Uterus (tissue), 2 donors: Measurements from ENCODE around the gene PSMA7.

ENCODE experiments used
- CTCF ChIP-seq, 4 experiments: fragments of 200-600 bp in 2 of 4; fragments of 450-650 bp in 2 of 4; sonication (generic) in 2 of 4; IDR thresholded peaks; one replicate each; pipeline ENCODE4 v1.5.1; 2016 to 2019; ENCODE audit warnings: antibody characterized with exemption in 4 of 4, mild to moderate bottlenecking in 2 of 4, moderate library complexity in 1 of 4
- POLR2A ChIP-seq, 2 donors: fragments of 450-650 bp; IDR thresholded peaks; one replicate each; pipeline ENCODE4 v1.6.1; 2016; ENCODE audit warnings: antibody characterized with exemption in 2 of 2, mild to moderate bottlenecking in 1 of 2, moderate library complexity in 1 of 2

- TF ChIP-seq CTCF (IDR thresholded peaks at IDR 0.05) (no peak), POLR2A (IDR thresholded peaks at IDR 0.05) (no peak)
Measured at GRCh38 chr20:62138204-62138543, 5.0 kb downstream of the PSMA7 start.
